SK-N-SH (cell line): ENCODE results near the gene C2CD3.
A peak's percentile ranks its signal among the peaks of the same experiment; 100 is the strongest.

ENCODE experiments used
- EP300 ChIP-seq, 2 experiments: IDR thresholded peaks; 2 replicates each; pipeline versions ENCODE4 v1.4.0 to v1.6.1; 2012; ENCODE audit warnings: borderline replicate concordance in 1 of 2, low read depth in 1 of 2, low read length in 1 of 2
- JUND ChIP-seq: IDR thresholded peaks from 2 replicates; pipeline ENCODE4 v1.4.0; 2012
- MEF2A ChIP-seq: IDR thresholded peaks from 2 replicates; pipeline ENCODE4 v1.4.0; 2012; ENCODE audit warnings: low read depth, borderline replicate concordance
- POLR2AphosphoS5 ChIP-seq: IDR thresholded peaks from 2 replicates; pipeline ENCODE4 v1.6.1; 2012; ENCODE audit warnings: low read depth, low read length
- RAD21 ChIP-seq: IDR thresholded peaks from 2 replicates; pipeline ENCODE4 v1.6.1; 2012; ENCODE audit warnings: mild to moderate bottlenecking, low read length
- RCOR1 ChIP-seq: fragments of 150-350 bp; IDR thresholded peaks from 2 replicates; pipeline ENCODE4 v1.6.1; 2017; ENCODE audit warnings: antibody characterized with exemption, low read length
- RFX5 ChIP-seq: IDR thresholded peaks from 2 replicates; pipeline ENCODE4 v1.6.1; 2012; ENCODE audit warnings: mild to moderate bottlenecking, improper control_type of control experiment, low read length
- SIN3A ChIP-seq: IDR thresholded peaks from 2 replicates; pipeline ENCODE4 v1.6.1; 2012; ENCODE audit warnings: low read depth, mild to moderate bottlenecking, low read length, moderate library complexity, borderline replicate concordance
- SMC3 ChIP-seq: IDR thresholded peaks from 2 replicates; pipeline ENCODE4 v1.6.1; 2012; ENCODE audit warnings: low read depth, low read length, improper control_type of control experiment
- TAF1 ChIP-seq: IDR thresholded peaks from 2 replicates; pipeline ENCODE4 v1.6.1; 2012; ENCODE audit warnings: low read depth, mild to moderate bottlenecking, low read length, moderate library complexity, borderline replicate concordance
- TF ChIP-seq, protein P1 (sequence below): fragments of 200-600 bp; sonication (generic); IDR thresholded peaks from 2 replicates; pipeline ENCODE4 v1.6.1; 2017; ENCODE audit warnings: antibody characterized with exemption, mild to moderate bottlenecking, moderate library complexity
- TF ChIP-seq, protein P2 (sequence below): IDR thresholded peaks from 2 replicates; pipeline ENCODE4 v1.4.0; 2012; ENCODE audit warnings: low read depth

DNA sequence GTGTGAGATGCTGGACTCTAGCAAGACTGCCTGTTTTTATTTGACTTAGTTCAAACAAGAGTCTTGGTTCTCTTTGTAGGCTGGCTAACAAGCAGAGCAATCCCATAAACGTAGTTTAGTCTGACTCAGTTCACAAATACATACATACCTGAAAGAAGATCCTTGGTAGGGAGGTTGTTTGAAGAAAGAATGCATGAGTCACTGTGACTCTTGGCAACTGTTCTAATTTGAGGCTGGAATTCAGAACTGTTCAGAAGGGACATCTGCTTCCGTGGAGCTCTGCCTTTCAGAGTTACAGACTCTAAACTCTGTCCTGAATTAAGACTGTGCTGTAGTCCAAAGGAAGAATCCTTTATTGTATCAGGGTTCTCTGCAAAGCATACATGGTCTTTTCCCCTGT is 32.2 kb downstream of the C2CD3 start:
- TF ChIP-seq, protein P1, sequence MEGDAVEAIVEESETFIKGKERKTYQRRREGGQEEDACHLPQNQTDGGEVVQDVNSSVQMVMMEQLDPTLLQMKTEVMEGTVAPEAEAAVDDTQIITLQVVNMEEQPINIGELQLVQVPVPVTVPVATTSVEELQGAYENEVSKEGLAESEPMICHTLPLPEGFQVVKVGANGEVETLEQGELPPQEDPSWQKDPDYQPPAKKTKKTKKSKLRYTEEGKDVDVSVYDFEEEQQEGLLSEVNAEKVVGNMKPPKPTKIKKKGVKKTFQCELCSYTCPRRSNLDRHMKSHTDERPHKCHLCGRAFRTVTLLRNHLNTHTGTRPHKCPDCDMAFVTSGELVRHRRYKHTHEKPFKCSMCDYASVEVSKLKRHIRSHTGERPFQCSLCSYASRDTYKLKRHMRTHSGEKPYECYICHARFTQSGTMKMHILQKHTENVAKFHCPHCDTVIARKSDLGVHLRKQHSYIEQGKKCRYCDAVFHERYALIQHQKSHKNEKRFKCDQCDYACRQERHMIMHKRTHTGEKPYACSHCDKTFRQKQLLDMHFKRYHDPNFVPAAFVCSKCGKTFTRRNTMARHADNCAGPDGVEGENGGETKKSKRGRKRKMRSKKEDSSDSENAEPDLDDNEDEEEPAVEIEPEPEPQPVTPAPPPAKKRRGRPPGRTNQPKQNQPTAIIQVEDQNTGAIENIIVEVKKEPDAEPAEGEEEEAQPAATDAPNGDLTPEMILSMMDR = no peak
- TF ChIP-seq TAF1 (peak; percentile 25; the same call in 1 of the 2 replicates), RAD21 (no peak), SIN3A (no peak), SMC3 (no peak), JUND (peak; percentile 95), RFX5 (no peak), POLR2AphosphoS5 (peak; percentile 51; the same call in 1 of the 2 replicates), RCOR1 (no peak), EP300 (IDR thresholded peaks at IDR 0.05; ENCODE audit: borderline replicate concordance in 1 of 2, low read depth in 1 of 2, low read length in 1 of 2) (peak in 1 of 2 experiments; percentile 87; a peak in 2 of 4 replicates), MEF2A (peak; percentile 62; the same call in 1 of the 2 replicates)
- TF ChIP-seq, protein P2, sequence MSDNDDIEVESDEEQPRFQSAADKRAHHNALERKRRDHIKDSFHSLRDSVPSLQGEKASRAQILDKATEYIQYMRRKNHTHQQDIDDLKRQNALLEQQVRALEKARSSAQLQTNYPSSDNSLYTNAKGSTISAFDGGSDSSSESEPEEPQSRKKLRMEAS = peak; percentile 69
